GM20000 (cell line): ENCODE results near the gene MARCO.

Experiments used
- DNase-seq: peaks from one replicate; pipeline ENCODE4 v3.0.0; 2012; ENCODE audit warnings: low spot score
- CTCF ChIP-seq: IDR thresholded peaks from 2 replicates; pipeline ENCODE4 v1.5.1; 2012; ENCODE audit warnings: mild to moderate bottlenecking, control low read depth; ENCODE audit errors: extremely low read depth, missing control alignments

MARCO gene

DNA sequence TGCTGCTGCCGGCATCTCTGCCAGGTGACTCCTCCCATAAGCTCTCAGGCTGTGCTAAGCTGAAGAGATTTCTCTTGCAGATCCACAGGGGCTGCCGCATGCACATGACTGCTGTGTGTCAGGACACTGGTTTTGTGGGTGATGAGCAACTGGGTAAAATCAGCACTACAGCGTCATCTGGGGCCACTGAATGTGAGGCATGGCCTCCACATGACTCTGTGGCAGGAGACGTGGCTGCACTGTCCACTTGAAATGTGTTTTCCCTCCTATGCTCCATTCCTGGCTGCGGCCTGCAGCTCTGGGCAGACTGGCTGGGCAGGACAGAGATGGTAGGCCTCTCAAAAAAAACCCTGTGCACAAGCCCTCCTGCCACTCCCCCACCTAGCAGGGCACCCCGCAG is 63.6 kb downstream of the MARCO start:
- no peak for DNase-seq
- TF ChIP-seq CTCF: no peak

GRCh38 chr2:119006441-119006840 is 64.4 kb downstream of the MARCO start:
- no peak for TF ChIP-seq CTCF
- DNase-seq: no peak

- no peak for DNase-seq
- TF ChIP-seq CTCF: no peak
Observed at GRCh38 chr2:119008108-119008507, 66.1 kb downstream of the MARCO start.

DNA sequence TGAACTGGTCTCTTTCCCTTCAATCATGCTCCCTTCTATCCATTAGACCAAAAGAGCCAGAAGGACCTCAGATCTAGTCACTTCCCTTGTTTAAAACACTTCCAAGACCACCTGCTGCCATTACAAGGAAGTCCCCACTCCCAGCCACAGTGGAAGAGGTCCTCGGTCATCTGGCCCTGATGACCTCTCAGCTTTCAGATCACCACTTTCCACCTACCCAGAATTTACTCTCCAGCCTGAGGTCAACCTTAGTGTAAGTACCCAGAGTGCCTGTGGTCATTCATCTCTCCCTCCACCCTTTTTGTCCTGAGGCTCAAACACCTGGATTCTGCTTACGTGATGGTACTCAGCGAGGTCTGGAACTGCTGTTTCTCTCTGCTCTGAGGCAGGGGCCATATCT is 67.1 kb downstream of the MARCO start:
- DNase-seq: no peak
- no peak for TF ChIP-seq CTCF

DNA sequence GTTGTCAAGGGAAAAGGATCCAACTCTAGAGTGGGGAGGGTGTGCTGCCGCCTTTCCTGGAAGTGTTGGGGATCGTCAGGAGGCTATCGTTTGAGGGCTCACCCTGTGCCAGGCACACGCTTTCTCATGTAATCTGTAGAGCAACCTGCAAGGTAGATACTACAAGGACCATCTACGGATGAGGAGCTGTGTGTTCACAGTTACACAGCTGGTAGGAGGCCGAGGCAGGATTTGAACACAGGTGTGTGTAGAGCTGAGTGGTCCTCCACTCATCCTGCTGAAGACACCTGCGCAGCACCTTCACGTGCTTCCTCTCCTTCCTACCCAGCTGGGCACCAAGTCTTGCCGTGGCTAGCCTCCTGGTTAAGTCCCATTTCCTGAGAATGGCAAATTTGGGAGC is 68.3 kb downstream of the MARCO start:
- DNase-seq: no peak
- no peak for TF ChIP-seq CTCF

DNA sequence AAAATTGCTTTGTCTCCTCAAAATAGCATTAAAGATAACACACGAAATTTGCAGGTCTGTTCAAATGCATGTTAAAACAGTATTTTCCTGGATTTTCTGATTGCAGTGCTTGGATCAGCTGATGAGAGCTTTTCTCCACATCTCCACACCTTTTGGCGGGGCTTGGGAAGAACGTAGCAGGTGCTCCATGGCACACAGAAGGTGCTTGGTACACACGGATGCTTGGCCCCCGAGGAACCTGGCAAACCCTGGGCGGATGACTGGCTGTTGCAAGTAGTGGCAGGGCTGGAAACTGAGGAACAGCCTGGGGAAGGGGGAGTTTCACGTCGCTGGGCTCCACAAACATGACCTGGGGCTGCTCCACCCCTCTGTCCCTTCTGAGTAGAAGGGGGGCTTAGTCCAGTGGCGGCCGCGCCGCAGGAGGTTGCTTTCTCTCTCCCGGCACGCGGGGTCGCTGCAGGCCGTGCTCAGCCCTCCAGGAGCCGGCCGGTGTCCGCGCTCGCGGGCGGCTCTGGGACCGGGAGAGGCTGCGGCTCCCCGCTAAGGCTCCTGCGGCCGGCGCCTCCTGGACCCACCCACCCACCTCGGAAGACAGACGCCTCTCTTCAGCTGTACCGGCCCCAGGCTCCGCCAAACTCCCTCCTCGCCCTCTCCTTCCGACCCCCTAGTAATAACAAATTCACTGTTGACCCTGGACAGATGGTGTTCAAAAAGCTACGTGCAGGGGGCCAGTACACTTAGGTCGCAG is 69.3 kb downstream of the MARCO start:
- DNase-seq: peak; percentile 61
- TF ChIP-seq CTCF: peak; percentile 48

- no peak for TF ChIP-seq CTCF
- DNase-seq: no peak
Observed at GRCh38 chr2:119011910-119012209, 69.9 kb downstream of the MARCO start.
